Subcutaneous adipose tissue (tissue), 4 donors: ENCODE results near the gene DNAJC21. TPM values are rescaled to one million over a fixed set of nuclear protein-coding genes. Genes with fewer than 3 reads are reported as not detected.

ENCODE experiments used
- CTCF ChIP-seq: fragments of 450-650 bp; IDR thresholded peaks from one replicate; pipeline ENCODE4 v1.5.1; 2016; ENCODE audit warnings: low read depth, mild to moderate bottlenecking, control low read depth, antibody characterized with exemption, moderate library complexity
- total RNA-seq, 4 donors: library from RNA; depleted of rRNA; stranded (reverse); fragments of >200 nt; gene quantifications; one replicate each; pipeline ENCODE4 v1.1.0, GENCODE V29; 2016

The DNAJC21 gene
- total RNA-seq, 4 donors from 2014 or later = 32.1 to 43.9 (median 36.9) TPM

GRCh38 chr5:34959323-34959722 is 30.0 kb downstream of the DNAJC21 start:
- no peak for TF ChIP-seq CTCF

GRCh38 chr5:34967540-34967939 is 38.2 kb downstream of the DNAJC21 start:
- TF ChIP-seq CTCF = no peak

- TF ChIP-seq CTCF = no peak
Measured at GRCh38 chr5:34968258-34968657, 38.9 kb downstream of the DNAJC21 start.

- TF ChIP-seq CTCF = no peak
Measured at GRCh38 chr5:34970552-34970951, 41.2 kb downstream of the DNAJC21 start.

- TF ChIP-seq CTCF = no peak
Measured at GRCh38 chr5:34976347-34976746, 47.0 kb downstream of the DNAJC21 start.

GRCh38 chr5:34977934-34978613 is 48.7 kb downstream of the DNAJC21 start:
- no peak for TF ChIP-seq CTCF

GRCh38 chr5:34978681-34979080 is 49.3 kb downstream of the DNAJC21 start:
- TF ChIP-seq CTCF = no peak
